ENCODE data around the gene NKPD1. TPM values are rescaled to one million over a fixed set of nuclear protein-coding genes. Genes with fewer than 3 reads are reported as not detected.
A peak's percentile ranks its signal among the peaks of the same experiment; 100 is the strongest.

Gene NKPD1
- total and polyA plus RNA-seq, 2 donors: 0.37 to 0.58 TPM

GRCh38 chr19:45135176-45135885 is 25.5 kb downstream of the NKPD1 start:
- peaks cover 1% of the 10 kb centered on the region for H3K36me3 ChIP-seq (ENCODE audit: insufficient read depth)
- 95% methylated on average over 21 of the region's 21 CpGs for WGBS
- H3K27ac ChIP-seq (ENCODE audit: low read depth): no peak overlapping the region
- no peaks in the 10 kb centered on the region for H3K4me1 ChIP-seq (ENCODE audit: insufficient read depth)
- no peak for DNase-seq (ENCODE audit: extremely low spot score)
- no peak overlapping the region for H3K4me3 ChIP-seq (ENCODE audit: low read depth, low read length)

- H3K4me1 ChIP-seq (ENCODE audit: insufficient read depth): no peaks in the 10 kb centered on the region
- H3K36me3 ChIP-seq (ENCODE audit: insufficient read depth): no peaks in the 10 kb centered on the region
- no peak for DNase-seq (ENCODE audit: extremely low spot score)
- no peak overlapping the region for H3K4me3 ChIP-seq (ENCODE audit: low read depth, low read length)
- H3K27ac ChIP-seq (ENCODE audit: low read depth): no peak overlapping the region
- 87% methylated on average over 8 of the region's 8 CpGs for WGBS
These were observed 27.1 kb downstream of the NKPD1 start for GRCh38 chr19:45133661-45134060.

GRCh38 chr19:45130888-45131615 is 29.7 kb downstream of the NKPD1 start:
- Histone ChIP-seq H3K4me3 (ENCODE audit: low read depth, low read length) (no peak overlapping the region), H3K36me3 (ENCODE audit: insufficient read depth) (no peaks in the 10 kb centered on the region), H3K4me1 (ENCODE audit: insufficient read depth) (no peaks in the 10 kb centered on the region), H3K27ac (ENCODE audit: low read depth) (no peak overlapping the region)
- WGBS: 69% methylated on average over 13 of the region's 13 CpGs
- DNase-seq (ENCODE audit: extremely low spot score): no peak

- H3K4me1 ChIP-seq (ENCODE audit: insufficient read depth): no peaks in the 10 kb centered on the region
- 87% methylated on average over 13 of the region's 13 CpGs for WGBS
- no peaks in the 10 kb centered on the region for H3K36me3 ChIP-seq (ENCODE audit: insufficient read depth)
- no peak overlapping the region for H3K27ac ChIP-seq (ENCODE audit: low read depth)
- no peak for DNase-seq (ENCODE audit: extremely low spot score)
- no peak overlapping the region for H3K4me3 ChIP-seq (ENCODE audit: low read depth, low read length)
These were observed 30.5 kb downstream of the NKPD1 start for GRCh38 chr19:45130236-45130635.

GRCh38 chr19:45128806-45129205 is 32.0 kb downstream of the NKPD1 start:
- H3K4me1 ChIP-seq (ENCODE audit: insufficient read depth): no peaks in the 10 kb centered on the region
- 93% methylated on average over 5 of the region's 5 CpGs for WGBS

GRCh38 chr19:45128146-45128545 is 32.6 kb downstream of the NKPD1 start:
- no peak for DNase-seq (ENCODE audit: extremely low spot score)
- Histone ChIP-seq H3K27ac (ENCODE audit: low read depth) (no peak overlapping the region), H3K4me1 (ENCODE audit: insufficient read depth) (no peaks in the 10 kb centered on the region), H3K36me3 (ENCODE audit: insufficient read depth) (no peaks in the 10 kb centered on the region), H3K4me3 (ENCODE audit: low read depth, low read length) (no peak overlapping the region)
- WGBS: 91% methylated on average over 5 of the region's 5 CpGs

More at GRCh38 chr19:45128806-45129205, 32.0 kb downstream of the NKPD1 start:
- no peak overlapping the region for H3K27ac ChIP-seq (ENCODE audit: low read depth)
- DNase-seq (ENCODE audit: extremely low spot score): no peak
- H3K36me3 ChIP-seq (ENCODE audit: insufficient read depth): no peaks in the 10 kb centered on the region
- H3K4me3 ChIP-seq (ENCODE audit: low read depth, low read length): no peak overlapping the region

- no peak for DNase-seq (ENCODE audit: extremely low spot score)
- WGBS: 88% methylated on average over 7 of the region's 7 CpGs
- no peaks in the 10 kb centered on the region for H3K36me3 ChIP-seq (ENCODE audit: insufficient read depth)
- no peaks in the 10 kb centered on the region for H3K4me1 ChIP-seq (ENCODE audit: insufficient read depth)
- H3K27ac ChIP-seq (ENCODE audit: low read depth): no peak overlapping the region
- H3K4me3 ChIP-seq (ENCODE audit: low read depth, low read length): no peak overlapping the region
These were observed 34.1 kb downstream of the NKPD1 start for GRCh38 chr19:45126654-45127053.

- Histone ChIP-seq H3K36me3 (ENCODE audit: insufficient read depth) (no peaks in the 10 kb centered on the region), H3K4me1 (ENCODE audit: insufficient read depth) (no peaks in the 10 kb centered on the region), H3K4me3 (ENCODE audit: low read depth, low read length) (no peak overlapping the region), H3K27ac (ENCODE audit: low read depth) (no peak overlapping the region)
- 58% methylated on average over 12 of the region's 12 CpGs for WGBS
- no peak for DNase-seq (ENCODE audit: extremely low spot score)
These were observed 34.7 kb downstream of the NKPD1 start for GRCh38 chr19:45125975-45126493.

- DNase-seq (ENCODE audit: extremely low spot score): no peak
- H3K36me3 ChIP-seq (ENCODE audit: insufficient read depth): no peaks in the 10 kb centered on the region
- H3K4me1 ChIP-seq (ENCODE audit: insufficient read depth): no peaks in the 10 kb centered on the region
- H3K27ac ChIP-seq (ENCODE audit: low read depth): no peak overlapping the region
- H3K4me3 ChIP-seq (ENCODE audit: low read depth, low read length): no peak overlapping the region
- WGBS: 93% methylated on average over 9 of the region's 9 CpGs
These were observed 35.4 kb downstream of the NKPD1 start for GRCh38 chr19:45125360-45125759.

- H3K36me3 ChIP-seq (ENCODE audit: insufficient read depth): no peaks in the 10 kb centered on the region
- 73% methylated on average over 6 of the region's 6 CpGs for WGBS
- no peak for DNase-seq (ENCODE audit: extremely low spot score)
- no peak overlapping the region for H3K4me3 ChIP-seq (ENCODE audit: low read depth, low read length)
- H3K27ac ChIP-seq (ENCODE audit: low read depth): no peak overlapping the region
- no peaks in the 10 kb centered on the region for H3K4me1 ChIP-seq (ENCODE audit: insufficient read depth)
These were observed 36.8 kb downstream of the NKPD1 start for GRCh38 chr19:45124021-45124420.

GRCh38 chr19:45123440-45123850 is 37.3 kb downstream of the NKPD1 start:
- DNase-seq (ENCODE audit: extremely low spot score): peak; percentile 51
- WGBS: 50% methylated on average over 9 of the region's 9 CpGs
- H3K27ac ChIP-seq (ENCODE audit: low read depth): no peak overlapping the region
- no peaks in the 10 kb centered on the region for H3K36me3 ChIP-seq (ENCODE audit: insufficient read depth)
- no peaks in the 10 kb centered on the region for H3K4me1 ChIP-seq (ENCODE audit: insufficient read depth)
- H3K4me3 ChIP-seq (ENCODE audit: low read depth, low read length): no peak overlapping the region

- Histone ChIP-seq H3K27ac (ENCODE audit: low read depth) (no peak overlapping the region), H3K4me3 (ENCODE audit: low read depth, low read length) (no peak overlapping the region), H3K36me3 (ENCODE audit: insufficient read depth) (no peaks in the 10 kb centered on the region), H3K4me1 (ENCODE audit: insufficient read depth) (no peaks in the 10 kb centered on the region)
- no peak for DNase-seq (ENCODE audit: extremely low spot score)
- 83% methylated on average over 6 of the region's 6 CpGs for WGBS
These were observed 38.0 kb downstream of the NKPD1 start for GRCh38 chr19:45122832-45123231.

- no peaks in the 10 kb centered on the region for H3K36me3 ChIP-seq (ENCODE audit: insufficient read depth)
- no peak overlapping the region for H3K4me3 ChIP-seq (ENCODE audit: low read depth, low read length)
- H3K4me1 ChIP-seq (ENCODE audit: insufficient read depth): no peaks in the 10 kb centered on the region
- WGBS: 83% methylated on average over 11 of the region's 11 CpGs
- DNase-seq (ENCODE audit: extremely low spot score): no peak
- H3K27ac ChIP-seq (ENCODE audit: low read depth): no peak overlapping the region
These were observed 38.9 kb downstream of the NKPD1 start for GRCh38 chr19:45121827-45122345.

- WGBS: 86% methylated on average over 6 of the region's 6 CpGs
- Histone ChIP-seq H3K27ac (ENCODE audit: low read depth) (no peak overlapping the region), H3K4me3 (ENCODE audit: low read depth, low read length) (no peak overlapping the region), H3K36me3 (ENCODE audit: insufficient read depth) (no peaks in the 10 kb centered on the region), H3K4me1 (ENCODE audit: insufficient read depth) (no peaks in the 10 kb centered on the region)
- DNase-seq (ENCODE audit: extremely low spot score): no peak
These were observed 41.2 kb downstream of the NKPD1 start for GRCh38 chr19:45119582-45119981.
